Measurements from ENCODE around the gene KRTAP4-11. TPM values are rescaled to one million over a fixed set of nuclear protein-coding genes. Genes with fewer than 3 reads are reported as not detected.

KRTAP4-11 gene
- total and polyA plus RNA-seq, 2 of the 13 experiments (the other 11 are each of a cell fraction or from before 2014, with no cell fraction given) = not detected

DNA sequence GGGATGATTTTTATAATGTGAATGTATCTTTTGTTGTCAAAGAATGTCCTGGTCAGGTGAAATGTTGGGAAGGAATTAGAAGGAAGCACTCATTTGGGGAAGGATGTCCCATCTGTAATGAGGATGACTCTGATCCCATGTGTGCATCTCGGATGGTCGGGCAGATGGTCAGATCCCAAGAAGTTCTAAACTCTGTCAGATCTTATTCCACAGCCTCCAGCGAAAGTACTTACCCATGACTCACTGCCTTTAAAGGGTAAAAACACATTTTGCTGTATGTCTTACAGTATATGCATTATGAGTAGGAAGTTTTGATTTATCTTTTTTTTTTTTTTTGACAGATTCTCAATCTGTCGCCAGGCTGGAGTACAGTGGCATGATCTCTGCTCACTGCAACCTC, 548 bp upstream of the KRTAP4-11 start (continued):
- TF ChIP-seq NCOA5 (CRISPR knock-in tag; IDR thresholded peaks at IDR 0.05) (no peak), ZNF788 (CRISPR knock-in tag; IDR thresholded peaks at IDR 0.05; ENCODE audit: borderline replicate concordance) (no peak), ZNF333 (CRISPR knock-in tag; IDR thresholded peaks at IDR 0.05; ENCODE audit: borderline replicate concordance) (no peak), SPEN (CRISPR knock-in tag; IDR thresholded peaks at IDR 0.05; ENCODE audit: low read depth) (no peak)
- TF ChIP-seq, protein P1, sequence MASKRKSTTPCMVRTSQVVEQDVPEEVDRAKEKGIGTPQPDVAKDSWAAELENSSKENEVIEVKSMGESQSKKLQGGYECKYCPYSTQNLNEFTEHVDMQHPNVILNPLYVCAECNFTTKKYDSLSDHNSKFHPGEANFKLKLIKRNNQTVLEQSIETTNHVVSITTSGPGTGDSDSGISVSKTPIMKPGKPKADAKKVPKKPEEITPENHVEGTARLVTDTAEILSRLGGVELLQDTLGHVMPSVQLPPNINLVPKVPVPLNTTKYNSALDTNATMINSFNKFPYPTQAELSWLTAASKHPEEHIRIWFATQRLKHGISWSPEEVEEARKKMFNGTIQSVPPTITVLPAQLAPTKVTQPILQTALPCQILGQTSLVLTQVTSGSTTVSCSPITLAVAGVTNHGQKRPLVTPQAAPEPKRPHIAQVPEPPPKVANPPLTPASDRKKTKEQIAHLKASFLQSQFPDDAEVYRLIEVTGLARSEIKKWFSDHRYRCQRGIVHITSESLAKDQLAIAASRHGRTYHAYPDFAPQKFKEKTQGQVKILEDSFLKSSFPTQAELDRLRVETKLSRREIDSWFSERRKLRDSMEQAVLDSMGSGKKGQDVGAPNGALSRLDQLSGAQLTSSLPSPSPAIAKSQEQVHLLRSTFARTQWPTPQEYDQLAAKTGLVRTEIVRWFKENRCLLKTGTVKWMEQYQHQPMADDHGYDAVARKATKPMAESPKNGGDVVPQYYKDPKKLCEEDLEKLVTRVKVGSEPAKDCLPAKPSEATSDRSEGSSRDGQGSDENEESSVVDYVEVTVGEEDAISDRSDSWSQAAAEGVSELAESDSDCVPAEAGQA (IDR thresholded peaks at IDR 0.05; ENCODE audit: low read depth) = no peak
- TF ChIP-seq, protein P1 (CRISPR knock-in tag; IDR thresholded peaks at IDR 0.05; ENCODE audit: borderline replicate concordance) = no peak
- TF ChIP-seq, protein P2, sequence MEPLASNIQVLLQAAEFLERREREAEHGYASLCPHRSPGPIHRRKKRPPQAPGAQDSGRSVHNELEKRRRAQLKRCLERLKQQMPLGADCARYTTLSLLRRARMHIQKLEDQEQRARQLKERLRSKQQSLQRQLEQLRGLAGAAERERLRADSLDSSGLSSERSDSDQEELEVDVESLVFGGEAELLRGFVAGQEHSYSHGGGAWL (CRISPR knock-in tag; IDR thresholded peaks at IDR 0.05) = no peak
- TF ChIP-seq, protein P3, sequence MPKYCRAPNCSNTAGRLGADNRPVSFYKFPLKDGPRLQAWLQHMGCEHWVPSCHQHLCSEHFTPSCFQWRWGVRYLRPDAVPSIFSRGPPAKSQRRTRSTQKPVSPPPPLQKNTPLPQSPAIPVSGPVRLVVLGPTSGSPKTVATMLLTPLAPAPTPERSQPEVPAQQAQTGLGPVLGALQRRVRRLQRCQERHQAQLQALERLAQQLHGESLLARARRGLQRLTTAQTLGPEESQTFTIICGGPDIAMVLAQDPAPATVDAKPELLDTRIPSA (CRISPR knock-in tag; IDR thresholded peaks at IDR 0.05; ENCODE audit: borderline replicate concordance) = no peak
